PC-3 (cell line): Measurements from ENCODE around the gene CSNK1D. TPM values are rescaled to one million over a fixed set of nuclear protein-coding genes. Genes with fewer than 3 reads are reported as not detected.

Experiments used
- ATAC-seq: fragments of 200-7000 bp; cut with Tn5 transposase; 2 replicates; pipeline ENCODE4 v1.9.1; 2020; ENCODE audit warnings: mild to moderate bottlenecking, moderate library complexity
- BruUV-seq: library from RNA; stranded (reverse); fragments of 400-500 nt; replicated peaks from 2 replicates; lab custom pipeline; 2021; lab: Mats Ljungman, UMichigan
- CTCF ChIA-PET: fragments of 300-600 bp; sonication (Branson Sonifier 250); formaldehyde crosslinking; loops from one replicate; lab custom pipeline; 2022; ENCODE audit warnings: antibody characterized with exemption; lab: Charles Lee
- POLR2A ChIA-PET: fragments of 300-600 bp; sonication (Branson Sonifier 250); formaldehyde crosslinking; loops from one replicate; lab custom pipeline; 2022; ENCODE audit warnings: antibody characterized with exemption; ENCODE audit not compliant: unreplicated experiment; lab: Charles Lee
- DNase-seq: peaks from one replicate; pipeline ENCODE4 v3.0.0-alpha.2; 2015
- H2AFZ ChIP-seq: fragments of 300-600 bp; sonication (generic); 2 replicates; pipeline ENCODE4 v1.6.0; 2016; ENCODE audit warnings: antibody characterized with exemption, low read length
- H3F3A ChIP-seq: fragments of 300-600 bp; sonication (generic); one replicate; pipeline ENCODE4 v1.6.0; 2017; ENCODE audit warnings: antibody characterized with exemption, low read length, control low read depth, mild to moderate bottlenecking; ENCODE audit not compliant: unreplicated experiment
- H3K27ac ChIP-seq: fragments of 300-600 bp; sonication (generic); 2 replicates; pipeline ENCODE4 v1.5.1; 2016; ENCODE audit warnings: mild to moderate bottlenecking, low read length
- H3K27me3 ChIP-seq: fragments of 300-600 bp; sonication (generic); 2 replicates; pipeline ENCODE4 v1.6.1; 2016; ENCODE audit warnings: low read length, mixed read lengths
- H3K36me3 ChIP-seq: fragments of 300-600 bp; sonication (generic); 2 replicates; pipeline ENCODE4 v1.6.1; 2016; ENCODE audit warnings: low read depth, mixed run types, low read length, mixed read lengths
- H3K4me1 ChIP-seq: fragments of 300-600 bp; sonication (generic); 2 replicates; pipeline ENCODE4 v1.5.1; 2016; ENCODE audit warnings: low read length; ENCODE audit not compliant: insufficient read depth
- H3K4me2 ChIP-seq: fragments of 300-600 bp; sonication (generic); 2 replicates; pipeline ENCODE4 v1.6.0; 2016; ENCODE audit warnings: low read length
- H3K4me3 ChIP-seq: fragments of 300-600 bp; sonication (generic); 2 replicates; pipeline ENCODE4 v1.5.1; 2016; ENCODE audit warnings: mild to moderate bottlenecking, low read length, mixed read lengths
- H3K79me2 ChIP-seq: fragments of 300-600 bp; sonication (generic); 2 replicates; pipeline ENCODE4 v1.6.1; 2017; ENCODE audit warnings: low read length, mixed read lengths
- H3K9ac ChIP-seq: fragments of 300-600 bp; sonication (generic); 2 replicates; pipeline ENCODE4 v1.6.0; 2016; ENCODE audit warnings: mild to moderate bottlenecking, low read length
- H3K9me2 ChIP-seq: fragments of 300-600 bp; sonication (generic); replicated peaks from 2 replicates; pipeline ENCODE4 v1.6.1; 2016; ENCODE audit warnings: mixed run types, low read length, mixed read lengths
- H3K9me3 ChIP-seq: fragments of 300-600 bp; sonication (generic); 2 replicates; pipeline ENCODE4 v1.6.1; 2016; ENCODE audit warnings: low read length, mixed read lengths
- H4K20me1 ChIP-seq: fragments of 300-600 bp; sonication (generic); 2 replicates; pipeline ENCODE4 v1.6.1; 2016; ENCODE audit warnings: low read length, mixed read lengths
- EZH2 ChIP-seq: fragments of 300-600 bp; sonication (generic); IDR thresholded peaks from one replicate; pipeline ENCODE4 v1.6.1; 2017; ENCODE audit warnings: antibody characterized with exemption, mild to moderate bottlenecking, low read length; ENCODE audit not compliant: unreplicated experiment
- EZH2phosphoT487 ChIP-seq: fragments of 300-600 bp; sonication (generic); IDR thresholded peaks from 2 replicates; pipeline ENCODE4 v1.6.1; 2018; ENCODE audit warnings: mild to moderate bottlenecking, antibody characterized with exemption, low read length, borderline replicate concordance
- intact Hi-C: fragments of 100-400 bp; cut with micrococcal nuclease; formaldehyde crosslinking; loops from 2 replicates; pipeline ENCODE4 v1.9.0; 2023
- total RNA-seq: library from RNA; depleted of rRNA; stranded (reverse); fragments of >200 nt; gene quantifications from 2 replicates; pipeline ENCODE4 v1.2.3, GENCODE V29; 2014
- TF ChIP-seq, protein P1 (sequence below): fragments of 300-600 bp; sonication (generic); conservative IDR thresholded peaks from 2 replicates; pipeline ENCODE4 v1.5.1; 2017; ENCODE audit warnings: antibody characterized with exemption, low read depth, mild to moderate bottlenecking, low read length

The CSNK1D gene
- total RNA-seq, 1 experiment from 2014 or later, result 58.6 TPM

DNA sequence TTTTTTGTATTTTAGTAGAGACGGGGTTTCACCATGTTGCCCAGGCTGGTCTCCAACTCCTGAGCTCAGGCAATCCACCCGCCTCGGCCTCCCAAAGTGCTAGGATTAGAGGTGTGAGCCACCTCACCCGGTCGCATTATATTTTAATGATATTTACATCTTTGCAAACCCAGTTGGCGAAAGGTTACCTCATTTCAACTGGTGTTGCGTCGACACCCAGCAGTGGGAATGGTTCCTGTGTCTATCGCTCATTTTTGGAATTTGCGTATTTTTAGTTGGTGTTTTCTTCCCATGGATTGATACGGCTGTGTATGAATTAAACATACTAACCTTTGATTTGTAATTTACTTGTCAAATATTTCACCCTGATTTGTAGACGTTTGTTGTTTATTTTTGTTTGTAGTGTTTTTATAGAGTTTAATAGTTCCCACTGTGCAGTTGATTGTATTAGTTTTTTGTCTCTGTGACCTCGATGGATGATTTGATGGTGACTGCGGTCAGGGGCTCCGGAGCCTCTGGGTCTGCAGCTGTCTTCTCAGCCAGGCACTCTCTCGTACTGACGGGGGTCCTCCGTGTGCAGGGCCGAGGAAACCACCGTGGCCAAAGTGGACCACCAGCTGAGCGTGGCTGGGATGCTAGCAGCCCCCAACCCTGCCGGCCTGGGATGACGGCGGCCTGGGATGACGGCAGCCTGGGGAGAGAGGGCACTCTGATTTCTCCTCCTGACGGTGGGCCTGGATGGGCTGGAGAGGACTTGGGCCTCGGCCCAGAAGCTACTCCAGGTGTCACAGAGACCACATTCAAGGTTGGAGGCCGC is 39.9 kb upstream of the CSNK1D start:
- Histone ChIP-seq H3K9ac (no peak overlapping the region), H3K36me3 (no peaks in the 10 kb centered on the region), H3K79me2 (no peaks in the 10 kb centered on the region), H3K27ac (no peak overlapping the region), H3K9me2 (no peaks in the 10 kb centered on the region), H3K4me2 (no peak overlapping the region), H3K4me3 (no peak overlapping the region), H3F3A (no peaks in the 10 kb centered on the region), H3K9me3 (no peaks in the 10 kb centered on the region), H4K20me1 (no peaks in the 10 kb centered on the region), H3K4me1 (no peaks in the 10 kb centered on the region; the same call in 1 of the 2 replicates), H3K27me3 (no peaks in the 10 kb centered on the region), H2AFZ (no peak overlapping the region)
- TF ChIP-seq EZH2 (no peak), EZH2phosphoT487 (no peak)
- TF ChIP-seq, protein P1, sequence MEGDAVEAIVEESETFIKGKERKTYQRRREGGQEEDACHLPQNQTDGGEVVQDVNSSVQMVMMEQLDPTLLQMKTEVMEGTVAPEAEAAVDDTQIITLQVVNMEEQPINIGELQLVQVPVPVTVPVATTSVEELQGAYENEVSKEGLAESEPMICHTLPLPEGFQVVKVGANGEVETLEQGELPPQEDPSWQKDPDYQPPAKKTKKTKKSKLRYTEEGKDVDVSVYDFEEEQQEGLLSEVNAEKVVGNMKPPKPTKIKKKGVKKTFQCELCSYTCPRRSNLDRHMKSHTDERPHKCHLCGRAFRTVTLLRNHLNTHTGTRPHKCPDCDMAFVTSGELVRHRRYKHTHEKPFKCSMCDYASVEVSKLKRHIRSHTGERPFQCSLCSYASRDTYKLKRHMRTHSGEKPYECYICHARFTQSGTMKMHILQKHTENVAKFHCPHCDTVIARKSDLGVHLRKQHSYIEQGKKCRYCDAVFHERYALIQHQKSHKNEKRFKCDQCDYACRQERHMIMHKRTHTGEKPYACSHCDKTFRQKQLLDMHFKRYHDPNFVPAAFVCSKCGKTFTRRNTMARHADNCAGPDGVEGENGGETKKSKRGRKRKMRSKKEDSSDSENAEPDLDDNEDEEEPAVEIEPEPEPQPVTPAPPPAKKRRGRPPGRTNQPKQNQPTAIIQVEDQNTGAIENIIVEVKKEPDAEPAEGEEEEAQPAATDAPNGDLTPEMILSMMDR, result no peak
- POLR2A ChIA-PET, result no interaction called here
- intact Hi-C loops, result no loop called here
- CTCF ChIA-PET, result no interaction called here
- BruUV-seq, result no TSS peak
- ATAC-seq (no peak), DNase-seq (no peak)

DNA sequence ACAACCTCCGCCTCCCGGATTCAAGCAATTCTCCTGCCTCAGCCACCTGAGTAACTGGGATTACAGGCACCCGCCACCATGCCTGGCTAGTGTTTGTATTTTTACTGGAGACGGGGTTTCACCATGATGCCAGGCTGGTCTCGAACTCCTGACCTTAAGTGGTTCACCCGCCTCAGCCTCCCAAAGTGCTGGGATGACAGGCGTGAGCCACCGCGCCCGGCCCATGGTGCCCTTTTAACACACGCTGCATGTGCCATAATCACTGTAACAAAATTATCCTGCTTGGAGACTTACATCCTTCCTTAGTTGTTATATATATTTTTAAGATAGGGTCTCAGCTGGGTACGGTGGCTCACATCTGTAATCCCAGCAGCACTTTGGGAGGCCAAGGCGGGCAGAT is 38.5 kb upstream of the CSNK1D start:
- POLR2A ChIA-PET, result interaction anchor here (0.6 kb wide), 1 partner anchor 103 kb away, joined by 3 read pairs; no protein-coding TSS in a partner anchor

More for the DNA sequence above, 38.5 kb upstream of the CSNK1D start:
- no peak for ATAC-seq
- H3K79me2 ChIP-seq, result no peaks in the 10 kb centered on the region
- TF ChIP-seq EZH2phosphoT487, result no peak
- no peak for TF ChIP-seq EZH2
- TF ChIP-seq, protein P1, result no peak
- no peaks in the 10 kb centered on the region for H3K9me3 ChIP-seq
- CTCF ChIA-PET, result no interaction called here
- DNase-seq, result no peak
- no peaks in the 10 kb centered on the region for H3K27me3 ChIP-seq
- no peak overlapping the region for H3K27ac ChIP-seq
- no peaks in the 10 kb centered on the region for H4K20me1 ChIP-seq
- no peaks in the 10 kb centered on the region for H3F3A ChIP-seq
- H3K9ac ChIP-seq, result no peak overlapping the region
- H3K9me2 ChIP-seq, result no peaks in the 10 kb centered on the region
- H3K4me2 ChIP-seq, result no peak overlapping the region
- H3K4me1 ChIP-seq, result no peaks in the 10 kb centered on the region; the same call in 1 of the 2 replicates
- BruUV-seq, result no TSS peak
- intact Hi-C loops, result no loop called here
- H2AFZ ChIP-seq, result no peak overlapping the region
- H3K4me3 ChIP-seq, result no peak overlapping the region
- H3K36me3 ChIP-seq, result no peaks in the 10 kb centered on the region
